Measurements from ENCODE around the gene CAMTA1.

CAMTA1 gene

GRCh38 chr1:7089497-7089896 is 304.2 kb downstream of the CAMTA1 start:
- CTCF ChIA-PET = interaction anchor here (1.6 kb wide), 1 partner anchor 19 kb away, joined by 5 read pairs; no protein-coding TSS in a partner anchor
- no peaks in the 10 kb centered on the region for H3K9me3 ChIP-seq (ENCODE audit: control insufficient read depth, insufficient read depth, low read depth, low read length)
- no peaks in the 10 kb centered on the region for H3K4me1 ChIP-seq (ENCODE audit: control insufficient read depth, insufficient read depth, low read length)
- no peak overlapping the region for H3K27ac ChIP-seq (ENCODE audit: extremely low read depth, low read depth, low read length)
- POLR2A ChIA-PET = no interaction called here
- H3K4me3 ChIP-seq (ENCODE audit: low read depth, low read length) = no peak overlapping the region
- TF ChIP-seq ZNF707 (tag by site-specific recombination; IDR thresholded peaks at IDR 0.05) (no peak), ELK4 (IDR thresholded peaks at IDR 0.05; ENCODE audit: borderline replicate concordance, low read depth, low read length) (no peak), ZFHX2 (tag by site-specific recombination; conservative IDR thresholded peaks at IDR 0.05) (no peak)
- no peaks in the 10 kb centered on the region for H3K36me3 ChIP-seq (ENCODE audit: control insufficient read depth in 2 of 2, insufficient read depth in 1 of 2, low read length in 2 of 2)

GRCh38 chr1:7093297-7093696 is 308.0 kb downstream of the CAMTA1 start:
- CTCF ChIA-PET = interaction anchor here (0.5 kb wide), 1 partner anchor 24 kb away, joined by 3 read pairs; no protein-coding TSS in a partner anchor
- Histone ChIP-seq H3K4me3 (ENCODE audit: low read depth, low read length) (no peak overlapping the region), H3K36me3 (ENCODE audit: control insufficient read depth in 2 of 2, insufficient read depth in 1 of 2, low read length in 2 of 2) (no peaks in the 10 kb centered on the region), H3K9me3 (ENCODE audit: control insufficient read depth, insufficient read depth, low read depth, low read length) (no peaks in the 10 kb centered on the region), H3K27ac (ENCODE audit: extremely low read depth, low read depth, low read length) (no peak overlapping the region), H3K4me1 (ENCODE audit: control insufficient read depth, insufficient read depth, low read length) (no peaks in the 10 kb centered on the region)
- TF ChIP-seq ZIC2 (tag by site-specific recombination; IDR thresholded peaks at IDR 0.05) = no peak
- no peak for TF ChIP-seq ZBTB49 (tag by site-specific recombination; IDR thresholded peaks at IDR 0.05; ENCODE audit: low read depth)
- no peak for TF ChIP-seq ZNF785 (tag by site-specific recombination; IDR thresholded peaks at IDR 0.05)
- no peak for TF ChIP-seq ZNF518A (tag by site-specific recombination; conservative IDR thresholded peaks at IDR 0.05; ENCODE audit: low read depth)
- no peak for TF ChIP-seq ZNF426 (tag by site-specific recombination; IDR thresholded peaks at IDR 0.05)
- TF ChIP-seq ZNF558 (tag by site-specific recombination; IDR thresholded peaks at IDR 0.05) = no peak
- TF ChIP-seq ZNF580 (tag by site-specific recombination; IDR thresholded peaks at IDR 0.05) = no peak
- POLR2A ChIA-PET = no interaction called here

GRCh38 chr1:7094086-7094485 is 308.8 kb downstream of the CAMTA1 start:
- ChIA-PET CTCF (no interaction called here), POLR2A (no interaction called here)
- TF ChIP-seq YY1 (tag by site-specific recombination; IDR thresholded peaks at IDR 0.05) (no peak), ZNF791 (tag by site-specific recombination; IDR thresholded peaks at IDR 0.05) (no peak), ZNF366 (tag by site-specific recombination; conservative IDR thresholded peaks at IDR 0.05) (no peak), ZNF221 (tag by site-specific recombination; IDR thresholded peaks at IDR 0.05; ENCODE audit: borderline replicate concordance) (no peak), ZNF704 (tag by site-specific recombination; IDR thresholded peaks at IDR 0.05) (no peak), ZNF37A (tag by site-specific recombination; IDR thresholded peaks at IDR 0.05) (no peak), ZNF169 (tag by site-specific recombination; IDR thresholded peaks at IDR 0.05) (no peak), ZNF785 (tag by site-specific recombination; IDR thresholded peaks at IDR 0.05) (no peak), ZNF292 (tag by site-specific recombination; IDR thresholded peaks at IDR 0.05; ENCODE audit: borderline replicate concordance, low read depth) (no peak), ZNF707 (tag by site-specific recombination; IDR thresholded peaks at IDR 0.05) (no peak)
- Histone ChIP-seq H3K27ac (ENCODE audit: extremely low read depth, low read depth, low read length) (no peak overlapping the region), H3K4me3 (ENCODE audit: low read depth, low read length) (no peak overlapping the region), H3K36me3 (ENCODE audit: control insufficient read depth in 2 of 2, insufficient read depth in 1 of 2, low read length in 2 of 2) (no peaks in the 10 kb centered on the region), H3K4me1 (ENCODE audit: control insufficient read depth, insufficient read depth, low read length) (no peaks in the 10 kb centered on the region), H3K9me3 (ENCODE audit: control insufficient read depth, insufficient read depth, low read depth, low read length) (no peaks in the 10 kb centered on the region)

Measured in HEK293 (cell line).